GM12878 (cell line): ENCODE data around the gene FOXD2. TPM values are rescaled to one million over a fixed set of nuclear protein-coding genes. Genes with fewer than 3 reads are reported as not detected.

ENCODE experiments used
- ATAC-seq: fragments of 200-7000 bp; cut with Tn5 transposase; 3 replicates; pipeline ENCODE4 v1.9.1; 2020; ENCODE audit warnings: mild to moderate bottlenecking, moderate library complexity
- BruUV-seq: library from RNA; stranded (reverse); fragments of 400-500 nt; replicated peaks from 2 replicates; lab custom pipeline; 2021; lab: Mats Ljungman, UMichigan
- CTCF ChIA-PET: fragments of 300-600 bp; sonication (Branson Sonifier 250); formaldehyde crosslinking; extraction: SDS; loops from one replicate; lab custom pipeline; 2021; ENCODE audit warnings: inconsistent platforms; lab: Yijun Ruan, JAX
- POLR2A ChIA-PET: fragments of 350-600 bp; formaldehyde crosslinking; extraction: SDS; loops from one replicate; lab custom pipeline; 2021; ENCODE audit warnings: inconsistent platforms; lab: Charles Lee
- RAD21 ChIA-PET: fragments of 300-600 bp; sonication (Branson Sonifier 250); formaldehyde crosslinking; loops from one replicate; lab custom pipeline; 2023; ENCODE audit warnings: antibody characterized with exemption; ENCODE audit not compliant: unreplicated experiment; lab: Charles Lee
- SMC1A ChIA-PET: fragments of 300-600 bp; sonication (Branson Sonifier 250); formaldehyde crosslinking; loops from one replicate; lab custom pipeline; 2023; ENCODE audit not compliant: unreplicated experiment, uncharacterized antibody; lab: Charles Lee
- DNase-seq: peaks from one replicate; pipeline ENCODE4 v3.0.0-alpha.2; 2011; ENCODE audit warnings: low read depth, low spot score
- FAIRE-seq: peaks from 3 replicates; lab custom pipeline; 2011; peaks lifted over from hg19 to GRCh38; lab: Jason Lieb, UNC
- H2AFZ ChIP-seq: 2 replicates; pipeline ENCODE4 v1.6.0; 2011; ENCODE audit warnings: low read depth, low read length, control low read depth; ENCODE audit not compliant: control insufficient read depth
- H3K27ac ChIP-seq: 2 replicates; pipeline ENCODE4 v1.5.1; 2011; ENCODE audit warnings: control low read depth; ENCODE audit not compliant: control insufficient read depth, insufficient read depth
- H3K27me3 ChIP-seq, 2 experiments: replicated peaks in 1 of 2; 2 replicates each; pipeline versions ENCODE4 v1.6.0 to v1.6.1; 2011; ENCODE audit warnings: low read length in 1 of 2; ENCODE audit not compliant: control insufficient read depth in 2 of 2, insufficient read depth in 2 of 2
- H3K36me3 ChIP-seq, 2 experiments: 2 replicates each; pipeline ENCODE4 v1.5.1; 2011; ENCODE audit warnings: low read length in 1 of 2; ENCODE audit not compliant: control insufficient read depth in 2 of 2, insufficient read depth in 2 of 2
- H3K4me1 ChIP-seq: 2 replicates; pipeline ENCODE4 v1.6.1; 2011; ENCODE audit warnings: mild to moderate bottlenecking, low read length, moderate library complexity, mixed read lengths; ENCODE audit not compliant: control insufficient read depth, insufficient read depth
- H3K4me2 ChIP-seq: 2 replicates; pipeline ENCODE4 v1.6.0; 2011; ENCODE audit warnings: control low read depth; ENCODE audit not compliant: control insufficient read depth, insufficient read depth
- H3K4me3 ChIP-seq: fragments of 200-600 bp; sonication (generic); 2 replicates; pipeline ENCODE4 v1.5.1; 2016
- H3K79me2 ChIP-seq: 2 replicates; pipeline ENCODE4 v1.6.0; 2011; ENCODE audit warnings: low read length; ENCODE audit not compliant: control insufficient read depth, insufficient read depth
- H3K9ac ChIP-seq: 2 replicates; pipeline ENCODE4 v1.8.0; 2011; ENCODE audit warnings: low read length, control low read depth, mixed read lengths; ENCODE audit not compliant: control insufficient read depth, insufficient read depth
- H3K9me3 ChIP-seq: replicated peaks from 3 replicates; pipeline ENCODE4 v1.5.1; 2011; ENCODE audit warnings: mild to moderate bottlenecking, low read length; ENCODE audit not compliant: control insufficient read depth, insufficient read depth
- H4K20me1 ChIP-seq: 2 replicates; pipeline ENCODE4 v1.6.0; 2011; ENCODE audit not compliant: control insufficient read depth, insufficient read depth
- CTCF ChIP-seq, 3 experiments: IDR thresholded peaks in 2 of 3; conservative IDR thresholded peaks in 1 of 3; 2 replicates each; pipeline ENCODE4 v1.5.1; 2011; ENCODE audit warnings: low read depth in 3 of 3, low read length in 3 of 3, mild to moderate bottlenecking in 3 of 3, control low read depth in 2 of 3, moderate library complexity in 2 of 3, inconsistent platforms in 1 of 3, mixed read lengths in 1 of 3; ENCODE audit not compliant: control insufficient read depth in 2 of 3, insufficient read depth in 1 of 3; ENCODE audit errors: extremely low read depth in 1 of 3
- NFXL1 ChIP-seq: fragments of 450-650 bp; IDR thresholded peaks from 2 replicates; pipeline ENCODE4 v1.6.1; 2017; ENCODE audit warnings: antibody characterized with exemption, mild to moderate bottlenecking, borderline replicate concordance
- RAD21 ChIP-seq: IDR thresholded peaks from 2 replicates; pipeline ENCODE4 v1.6.1; 2011; ENCODE audit warnings: mild to moderate bottlenecking, low read depth, low read length, moderate library complexity; ENCODE audit not compliant: insufficient read depth
- SMC3 ChIP-seq: IDR thresholded peaks from 2 replicates; pipeline ENCODE4 v1.6.1; 2011; ENCODE audit warnings: low read length, improper control_type of control experiment, borderline replicate concordance
- TCF12 ChIP-seq: IDR thresholded peaks from 2 replicates; pipeline ENCODE4 v1.6.1; 2011; ENCODE audit warnings: low read depth, mild to moderate bottlenecking, low read length
- TCF3 ChIP-seq: IDR thresholded peaks from 2 replicates; pipeline ENCODE4 v1.6.1; 2012; ENCODE audit warnings: low read depth, mild to moderate bottlenecking, low read length, borderline replicate concordance; ENCODE audit not compliant: insufficient read depth
- YY1 ChIP-seq: IDR thresholded peaks from 2 replicates; pipeline ENCODE4 v1.6.1; 2011; ENCODE audit warnings: low read depth, mild to moderate bottlenecking, low read length
- ZNF24 ChIP-seq: fragments of 450-650 bp; IDR thresholded peaks from 2 replicates; pipeline ENCODE4 v1.6.1; 2017; ENCODE audit warnings: antibody characterized with exemption, mild to moderate bottlenecking
- WGBS: methylation state at CpG from one replicate; pipeline ENCODE4 v1.1.6; 2016; ENCODE audit warnings: low lambda C conversion rate; ENCODE audit not compliant: insufficient replicate concordance, insufficient coverage; ENCODE audit errors: missing lambda C conversion rate; 5-methylcytosine and 5-hydroxymethylcytosine counted together
- in situ Hi-C: fragments of 300-500 bp; cut with MboI; formaldehyde crosslinking; loops from 9 replicates; pipeline ENCODE4 v1.14.3; 2018; ENCODE audit warnings: mixed read lengths
- intact Hi-C: fragments of 100-400 bp; cut with micrococcal nuclease; formaldehyde crosslinking; loops from one replicate; pipeline ENCODE4 v1.14.2; 2022; ENCODE audit not compliant: unreplicated experiment
- polyA plus RNA-seq, 11 experiments: library from polyadenylated mRNA; depleted of rRNA in 4 of 11; unstranded in 6 of 11; stranded (reverse) in 5 of 11; fragments of >200 nt; fragmentation: Nextera tagmentation in 4 of 11; fragmentation: Illumina TruSeq in 1 of 11; extraction: Ambion mirVana in 4 of 11; extraction: Trizol in 1 of 11; gene quantifications; 1 replicate in 1 of 11; 2 replicates in 10 of 11; pipeline versions ENCODE4 v1.2.1 to v1.2.3, GENCODE V29; 2011 to 2016; ENCODE audit warnings: inconsistent platforms in 2 of 11, missing spikeins in 2 of 11, low read depth in 1 of 11
- total RNA-seq, 4 experiments: library from RNA; depleted of rRNA in 3 of 4; stranded (reverse); fragments of >200 nt in 3 of 4; fragmentation: Illumina TruSeq in 1 of 4; extraction: Trizol in 1 of 4; gene quantifications; 2 replicates each; pipeline versions ENCODE4 v1.2.1 to v1.2.3, GENCODE V29; 2013 to 2021
- TF ChIP-seq, protein P1 (sequence below): IDR thresholded peaks from 2 replicates; pipeline ENCODE4 v1.6.1; 2011; ENCODE audit warnings: mild to moderate bottlenecking, low read depth, low read length, moderate library complexity; ENCODE audit not compliant: insufficient replicate concordance

FOXD2 gene
- total and polyA plus RNA-seq, 10 of the 15 experiments (the other 5 are each of a cell fraction or from before 2014, with no cell fraction given), result under 0.01 to 0.27 (median 0.04) TPM; not detected in 1

GRCh38 chr1:47388891-47389238, 49.0 kb upstream of the FOXD2 start:
- DNase-seq (no peak), ATAC-seq (peak; percentile 95), FAIRE-seq (peak; percentile 90)
- H3K27me3 ChIP-seq, result no peaks in the 10 kb centered on the region
- SMC1A ChIA-PET, result interaction anchor here (0.7 to 2.0 kb wide), 11 partner anchors 9 to 340 kb away, joined by 3 to 10 read pairs (median 4); no protein-coding TSS in a partner anchor
- no peak overlapping the region for H3K9ac ChIP-seq
- H3K4me2 ChIP-seq, result no peak overlapping the region
- no peaks in the 10 kb centered on the region for H3K36me3 ChIP-seq
- POLR2A ChIA-PET, result interaction anchor here (0.8 kb wide), 1 partner anchor 44 kb away, joined by 3 read pairs; no protein-coding TSS in a partner anchor
- 31% methylated on average over 3 of the region's 3 CpGs for WGBS
- in situ Hi-C loops, result loop anchor here (5.0 kb wide), 1 partner anchor 323 kb away; no protein-coding TSS in a partner anchor
- no peaks in the 10 kb centered on the region for H3K9me3 ChIP-seq
- H3K79me2 ChIP-seq, result no peaks in the 10 kb centered on the region
- RAD21 ChIA-PET, result interaction anchor here (0.6 to 3.1 kb wide), 12 partner anchors 8 to 338 kb away, joined by 3 to 14 read pairs (median 4); partner anchors contain the start of gene FOXD2
- H3K4me3 ChIP-seq, result no peak overlapping the region
- intact Hi-C loops, result loop anchor here (1.0 to 2.0 kb wide), 3 partner anchors 48 to 337 kb away; no protein-coding TSS in a partner anchor
- H2AFZ ChIP-seq, result no peak overlapping the region
- CTCF ChIA-PET, result interaction anchor here (0.7 to 4.3 kb wide), 24 partner anchors 9 to 338 kb away, joined by 3 to 33 read pairs (median 4); partner anchors contain the start of gene FOXD2
- no peaks in the 10 kb centered on the region for H3K4me1 ChIP-seq
- H4K20me1 ChIP-seq, result no peaks in the 10 kb centered on the region
- TF ChIP-seq ZNF24 (no peak), SMC3 (peak; percentile 70), NFXL1 (no peak), CTCF (IDR thresholded peaks at IDR 0.05 in 2 of 3, conservative IDR thresholded peaks at IDR 0.05 in 1 of 3; ENCODE audit: control insufficient read depth in 2 of 3, extremely low read depth in 1 of 3, insufficient read depth in 1 of 3, low read depth in 3 of 3, low read length in 3 of 3) (peak; percentile 76 to 89 (median 79)), RAD21 (peak; percentile 67), YY1 (peak; percentile 76), TCF12 (peak; percentile 48; the same call in 1 of the 2 replicates), TCF3 (0 out of 2 replicates have a peak, but pooled peaks have one; percentile 18)
- TF ChIP-seq, protein P1, sequence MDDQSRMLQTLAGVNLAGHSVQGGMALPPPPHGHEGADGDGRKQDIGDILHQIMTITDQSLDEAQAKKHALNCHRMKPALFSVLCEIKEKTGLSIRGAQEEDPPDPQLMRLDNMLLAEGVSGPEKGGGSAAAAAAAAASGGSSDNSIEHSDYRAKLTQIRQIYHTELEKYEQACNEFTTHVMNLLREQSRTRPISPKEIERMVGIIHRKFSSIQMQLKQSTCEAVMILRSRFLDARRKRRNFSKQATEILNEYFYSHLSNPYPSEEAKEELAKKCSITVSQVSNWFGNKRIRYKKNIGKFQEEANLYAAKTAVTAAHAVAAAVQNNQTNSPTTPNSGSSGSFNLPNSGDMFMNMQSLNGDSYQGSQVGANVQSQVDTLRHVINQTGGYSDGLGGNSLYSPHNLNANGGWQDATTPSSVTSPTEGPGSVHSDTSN, result peak; percentile 8
- TF ChIP-seq, all 136 proteins: peak for 7
- no TSS peak for BruUV-seq
- H3K27ac ChIP-seq, result no peak overlapping the region
